GM10248 (cell line): Measurements from ENCODE around the gene P2RY2.

Experiments
- CTCF ChIA-PET: fragments of 300-600 bp; sonication (Branson Sonifier 250); formaldehyde crosslinking; extraction: SDS; loops from one replicate; lab custom pipeline; 2021; ENCODE audit warnings: antibody characterized with exemption; lab: Yijun Ruan, JAX
- POLR2A ChIA-PET: fragments of 350-650 bp; sonication (Branson Sonifier 250); formaldehyde crosslinking; extraction: SDS; loops from one replicate; lab custom pipeline; 2020; ENCODE audit warnings: antibody characterized with exemption; lab: Yijun Ruan, JAX
- DNase-seq: peaks from one replicate; pipeline ENCODE4 v3.0.0; 2012; ENCODE audit errors: extremely low spot score
- CTCF ChIP-seq: IDR thresholded peaks from 2 replicates; pipeline ENCODE4 v1.5.1; 2012; ENCODE audit warnings: mild to moderate bottlenecking, low read depth; ENCODE audit errors: extremely low read depth, missing control alignments, control extremely low read depth

Gene P2RY2

GRCh38 chr11:73206801-73207200 lies 11.3 kb upstream of the P2RY2 start:
- CTCF ChIA-PET = interaction anchor here (1.2 to 3.3 kb wide), 4 partner anchors 13 to 82 kb away, joined by 3 to 17 read pairs (median 4); no protein-coding TSS in a partner anchor
- POLR2A ChIA-PET = no interaction called here
- no peak for TF ChIP-seq CTCF
- DNase-seq = no peak

- TF ChIP-seq CTCF = no peak
- CTCF ChIA-PET = no interaction called here
- DNase-seq = no peak
- POLR2A ChIA-PET = no interaction called here
Measured at GRCh38 chr11:73209892-73210291, 8.2 kb upstream of the P2RY2 start.

- CTCF ChIA-PET = interaction anchor here (1.5 to 4.1 kb wide), 3 partner anchors 25 to 124 kb away, joined by 3 to 24 read pairs (median 9); no protein-coding TSS in a partner anchor
- no peak for DNase-seq
- POLR2A ChIA-PET = no interaction called here
Measured at GRCh38 chr11:73210916-73211667, 7.0 kb upstream of the P2RY2 start.

GRCh38 chr11:73213196-73214143 lies 4.6 kb upstream of the P2RY2 start:
- TF ChIP-seq CTCF = no peak
- ChIA-PET CTCF (interaction anchor here (0.7 to 4.1 kb wide), 13 partner anchors 10 to 529 kb away, joined by 3 to 24 read pairs (median 4); no protein-coding TSS in a partner anchor), POLR2A (no interaction called here)
- DNase-seq = no peak

More at GRCh38 chr11:73210916-73211667, 7.0 kb upstream of the P2RY2 start:
- no peak for TF ChIP-seq CTCF

- DNase-seq = no peak
- ChIA-PET POLR2A (no interaction called here), CTCF (interaction anchor here (1.2 to 4.1 kb wide), 2 partner anchors 29 to 38 kb away, joined by 4 to 24 read pairs; no protein-coding TSS in a partner anchor)
- TF ChIP-seq CTCF = no peak
Measured at GRCh38 chr11:73215191-73216134, 2.6 kb upstream of the P2RY2 start.
